Neural progenitor cell (in vitro differentiated cells): ENCODE measurements around the gene RSL1D1.

ENCODE experiments used
- CTCF ChIP-seq: fragments of 200-600 bp; sonication (generic); IDR thresholded peaks from 2 replicates; pipeline ENCODE4 v1.5.1; 2017; ENCODE audit warnings: antibody characterized with exemption, mild to moderate bottlenecking
- EZH2 ChIP-seq: fragments of 200-600 bp; sonication (generic); IDR thresholded peaks from 2 replicates; pipeline ENCODE4 v1.6.1; 2017; ENCODE audit warnings: antibody characterized with exemption, mild to moderate bottlenecking, moderate library complexity

DNA sequence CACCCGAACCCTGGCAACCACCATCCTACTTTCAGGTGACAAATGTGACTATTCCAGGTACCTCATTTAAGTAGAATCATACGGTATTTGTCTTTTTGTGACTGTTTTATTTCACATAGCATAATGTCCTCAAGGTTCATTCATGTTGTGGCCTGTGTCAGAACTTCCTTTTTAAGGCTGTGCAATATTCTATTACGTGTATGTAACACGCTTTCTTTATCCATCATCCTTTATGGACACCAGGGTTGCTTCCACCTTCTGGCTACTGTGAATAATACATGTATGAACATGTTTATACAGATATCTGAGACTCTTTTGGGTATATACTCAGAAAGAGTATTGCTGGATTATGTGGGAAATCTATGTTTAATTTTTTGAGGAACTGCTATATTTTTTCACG is 28.7 kb upstream of the RSL1D1 start:
- TF ChIP-seq EZH2, result no peak
- no peak for TF ChIP-seq CTCF
